Right lobe of liver (tissue), 4 donors: Measurements from ENCODE around the gene RORB.

Experiments used
- POLR2A ChIP-seq: fragments of 450-650 bp; IDR thresholded peaks from one replicate; pipeline ENCODE4 v1.6.1; 2017; ENCODE audit warnings: antibody characterized with exemption, mild to moderate bottlenecking
- TF ChIP-seq, protein P1 (sequence below), 4 donors: fragments of 200-600 bp in 3 of 4; fragments of 450-650 bp in 1 of 4; IDR thresholded peaks; one replicate each; pipeline versions ENCODE4 v1.5.1 to v1.8.0; 2016 to 2022; ENCODE audit warnings: antibody characterized with exemption in 4 of 4, mild to moderate bottlenecking in 2 of 4
- donor health status: DM: no; HTN: no; CAD: no.
- donor health status: DM: no; HTN: no; CAD: no.
- donor health status: DM: no; HTN: yes; CAD: no.

DNA sequence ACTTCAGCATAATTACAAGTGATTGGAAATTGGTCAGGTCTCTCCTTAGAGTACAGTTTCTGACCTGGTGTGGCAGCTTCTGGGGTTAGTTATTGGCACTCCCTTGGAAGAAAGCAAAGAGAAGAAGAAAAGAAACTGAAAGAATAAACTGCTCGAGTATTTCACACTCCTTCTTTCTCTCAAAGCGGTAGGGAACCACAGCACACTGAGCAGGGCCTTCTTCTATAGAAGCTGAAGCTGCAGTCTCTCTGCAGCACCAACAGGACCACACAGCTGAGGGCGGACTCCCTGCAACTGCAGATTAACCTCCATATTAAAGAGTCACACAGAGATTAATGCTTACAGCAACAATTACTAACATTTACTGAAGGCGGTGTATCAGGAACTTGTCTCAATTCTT, 238.6 kb downstream of the RORB start:
- no peak for TF ChIP-seq POLR2A
- TF ChIP-seq, protein P1, sequence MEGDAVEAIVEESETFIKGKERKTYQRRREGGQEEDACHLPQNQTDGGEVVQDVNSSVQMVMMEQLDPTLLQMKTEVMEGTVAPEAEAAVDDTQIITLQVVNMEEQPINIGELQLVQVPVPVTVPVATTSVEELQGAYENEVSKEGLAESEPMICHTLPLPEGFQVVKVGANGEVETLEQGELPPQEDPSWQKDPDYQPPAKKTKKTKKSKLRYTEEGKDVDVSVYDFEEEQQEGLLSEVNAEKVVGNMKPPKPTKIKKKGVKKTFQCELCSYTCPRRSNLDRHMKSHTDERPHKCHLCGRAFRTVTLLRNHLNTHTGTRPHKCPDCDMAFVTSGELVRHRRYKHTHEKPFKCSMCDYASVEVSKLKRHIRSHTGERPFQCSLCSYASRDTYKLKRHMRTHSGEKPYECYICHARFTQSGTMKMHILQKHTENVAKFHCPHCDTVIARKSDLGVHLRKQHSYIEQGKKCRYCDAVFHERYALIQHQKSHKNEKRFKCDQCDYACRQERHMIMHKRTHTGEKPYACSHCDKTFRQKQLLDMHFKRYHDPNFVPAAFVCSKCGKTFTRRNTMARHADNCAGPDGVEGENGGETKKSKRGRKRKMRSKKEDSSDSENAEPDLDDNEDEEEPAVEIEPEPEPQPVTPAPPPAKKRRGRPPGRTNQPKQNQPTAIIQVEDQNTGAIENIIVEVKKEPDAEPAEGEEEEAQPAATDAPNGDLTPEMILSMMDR (IDR thresholded peaks at IDR 0.05): no peak
